SK-N-SH (cell line): ENCODE data around the gene RPA1.

Experiments used
- EP300 ChIP-seq, 2 experiments: IDR thresholded peaks; 2 replicates each; pipeline versions ENCODE4 v1.4.0 to v1.6.1; 2012; ENCODE audit warnings: borderline replicate concordance in 1 of 2, low read depth in 1 of 2, low read length in 1 of 2
- EZH2phosphoT487 ChIP-seq: fragments of 200-600 bp; sonication (generic); IDR thresholded peaks from 2 replicates; pipeline ENCODE4 v1.6.1; 2017; ENCODE audit warnings: low read depth, mixed run types, mild to moderate bottlenecking, antibody characterized with exemption, moderate library complexity, borderline replicate concordance
- FOXM1 ChIP-seq: IDR thresholded peaks from 2 replicates; pipeline ENCODE4 v1.4.0; 2012; ENCODE audit warnings: low read depth, mild to moderate bottlenecking
- GABPA ChIP-seq: IDR thresholded peaks from 2 replicates; pipeline ENCODE4 v1.4.0; 2012; ENCODE audit warnings: low read depth, mild to moderate bottlenecking
- POLR2AphosphoS5 ChIP-seq: IDR thresholded peaks from 2 replicates; pipeline ENCODE4 v1.6.1; 2012; ENCODE audit warnings: low read depth, low read length
- RFX5 ChIP-seq: IDR thresholded peaks from 2 replicates; pipeline ENCODE4 v1.6.1; 2012; ENCODE audit warnings: mild to moderate bottlenecking, improper control_type of control experiment, low read length
- SIN3A ChIP-seq: IDR thresholded peaks from 2 replicates; pipeline ENCODE4 v1.6.1; 2012; ENCODE audit warnings: low read depth, mild to moderate bottlenecking, low read length, moderate library complexity, borderline replicate concordance
- SMC3 ChIP-seq: IDR thresholded peaks from 2 replicates; pipeline ENCODE4 v1.6.1; 2012; ENCODE audit warnings: low read depth, low read length, improper control_type of control experiment
- TAF1 ChIP-seq: IDR thresholded peaks from 2 replicates; pipeline ENCODE4 v1.6.1; 2012; ENCODE audit warnings: low read depth, mild to moderate bottlenecking, low read length, moderate library complexity, borderline replicate concordance
- TCF12 ChIP-seq: IDR thresholded peaks from 2 replicates; pipeline ENCODE4 v1.4.0; 2012
- USF2 ChIP-seq: fragments of 150-350 bp; IDR thresholded peaks from 2 replicates; pipeline ENCODE4 v1.6.1; 2017; ENCODE audit warnings: antibody characterized with exemption, low read length, low read depth, borderline replicate concordance
- YY1 ChIP-seq: IDR thresholded peaks from 2 replicates; pipeline ENCODE4 v1.4.0; 2012; ENCODE audit warnings: low read depth, mild to moderate bottlenecking
- TF ChIP-seq, protein P1 (sequence below): fragments of 200-600 bp; sonication (generic); IDR thresholded peaks from 2 replicates; pipeline ENCODE4 v1.6.1; 2017; ENCODE audit warnings: antibody characterized with exemption, mild to moderate bottlenecking, moderate library complexity
- TF ChIP-seq, protein P2 (sequence below): IDR thresholded peaks from 2 replicates; pipeline ENCODE4; 2012

DNA sequence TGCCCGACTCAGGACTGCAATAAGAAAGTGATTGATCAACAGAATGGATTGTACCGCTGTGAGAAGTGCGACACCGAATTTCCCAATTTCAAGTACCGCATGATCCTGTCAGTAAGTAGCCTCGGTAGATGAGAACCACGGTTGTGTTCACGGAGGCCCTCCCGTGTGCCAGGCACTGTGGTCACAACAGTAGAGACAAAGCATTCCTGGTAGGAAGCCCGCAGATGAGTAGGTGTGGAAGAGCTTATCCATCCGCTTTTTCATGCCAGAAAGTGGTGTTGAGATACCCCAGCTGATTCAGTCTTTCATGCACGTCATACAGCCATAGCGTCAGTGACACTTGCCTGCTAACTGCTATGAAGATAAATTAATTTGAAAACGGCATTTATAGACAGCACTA is 58.9 kb downstream of the RPA1 start:
- no peak for TF ChIP-seq RFX5
- TF ChIP-seq YY1 = no peak
- no peak for TF ChIP-seq POLR2AphosphoS5
- no peak for TF ChIP-seq SMC3
- no peak for TF ChIP-seq EP300 (IDR thresholded peaks at IDR 0.05; ENCODE audit: borderline replicate concordance in 1 of 2, low read depth in 1 of 2, low read length in 1 of 2)
- TF ChIP-seq, protein P1, sequence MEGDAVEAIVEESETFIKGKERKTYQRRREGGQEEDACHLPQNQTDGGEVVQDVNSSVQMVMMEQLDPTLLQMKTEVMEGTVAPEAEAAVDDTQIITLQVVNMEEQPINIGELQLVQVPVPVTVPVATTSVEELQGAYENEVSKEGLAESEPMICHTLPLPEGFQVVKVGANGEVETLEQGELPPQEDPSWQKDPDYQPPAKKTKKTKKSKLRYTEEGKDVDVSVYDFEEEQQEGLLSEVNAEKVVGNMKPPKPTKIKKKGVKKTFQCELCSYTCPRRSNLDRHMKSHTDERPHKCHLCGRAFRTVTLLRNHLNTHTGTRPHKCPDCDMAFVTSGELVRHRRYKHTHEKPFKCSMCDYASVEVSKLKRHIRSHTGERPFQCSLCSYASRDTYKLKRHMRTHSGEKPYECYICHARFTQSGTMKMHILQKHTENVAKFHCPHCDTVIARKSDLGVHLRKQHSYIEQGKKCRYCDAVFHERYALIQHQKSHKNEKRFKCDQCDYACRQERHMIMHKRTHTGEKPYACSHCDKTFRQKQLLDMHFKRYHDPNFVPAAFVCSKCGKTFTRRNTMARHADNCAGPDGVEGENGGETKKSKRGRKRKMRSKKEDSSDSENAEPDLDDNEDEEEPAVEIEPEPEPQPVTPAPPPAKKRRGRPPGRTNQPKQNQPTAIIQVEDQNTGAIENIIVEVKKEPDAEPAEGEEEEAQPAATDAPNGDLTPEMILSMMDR = no peak
- no peak for TF ChIP-seq SIN3A
- TF ChIP-seq TAF1 = no peak
- TF ChIP-seq, protein P2, sequence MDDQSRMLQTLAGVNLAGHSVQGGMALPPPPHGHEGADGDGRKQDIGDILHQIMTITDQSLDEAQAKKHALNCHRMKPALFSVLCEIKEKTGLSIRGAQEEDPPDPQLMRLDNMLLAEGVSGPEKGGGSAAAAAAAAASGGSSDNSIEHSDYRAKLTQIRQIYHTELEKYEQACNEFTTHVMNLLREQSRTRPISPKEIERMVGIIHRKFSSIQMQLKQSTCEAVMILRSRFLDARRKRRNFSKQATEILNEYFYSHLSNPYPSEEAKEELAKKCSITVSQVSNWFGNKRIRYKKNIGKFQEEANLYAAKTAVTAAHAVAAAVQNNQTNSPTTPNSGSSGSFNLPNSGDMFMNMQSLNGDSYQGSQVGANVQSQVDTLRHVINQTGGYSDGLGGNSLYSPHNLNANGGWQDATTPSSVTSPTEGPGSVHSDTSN = no peak
- no peak for TF ChIP-seq FOXM1
- no peak for TF ChIP-seq EZH2phosphoT487
- no peak for TF ChIP-seq GABPA
- TF ChIP-seq USF2 = no peak
- TF ChIP-seq TCF12 = no peak
